ENCODE results near the gene CFAP299. TPM values are rescaled to one million over a fixed set of nuclear protein-coding genes. Genes with fewer than 3 reads are reported as not detected.

CFAP299 gene
- total and polyA plus RNA-seq, 2 donors (not counting 1 experiment from before 2014, with no cell fraction given) = not detected

DNA sequence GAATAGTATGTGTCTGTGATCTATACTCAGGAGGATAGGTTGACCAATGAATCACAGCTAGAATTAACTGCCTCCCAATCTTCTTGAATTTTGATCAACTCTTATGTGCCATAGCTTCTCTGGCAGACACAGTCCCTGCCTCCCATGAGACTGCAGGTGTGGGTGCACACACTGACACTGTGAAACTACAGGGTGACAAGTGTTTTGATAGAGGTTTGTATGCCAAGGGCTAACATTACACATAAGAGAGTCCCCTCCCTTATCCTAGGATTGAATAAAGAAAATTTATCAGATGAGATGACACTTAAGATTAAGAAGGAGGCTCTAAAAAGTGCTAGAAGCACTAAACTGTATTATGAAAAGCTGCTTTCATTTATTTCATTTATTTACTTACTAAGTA, 476.6 kb downstream of the CFAP299 start:
- no peaks in the 10 kb centered on the region for H3K9me3 Mint-ChIP-seq (ENCODE audit: insufficient read depth)
- no peak overlapping the region for H3K4me3 Mint-ChIP-seq
- H3K4me3 ChIP-seq (ENCODE audit: control extremely low read depth in 1 of 5, extremely low read depth in 1 of 5, insufficient read depth in 1 of 5, low read depth in 2 of 5, low read length in 4 of 5) = no peak overlapping the region
- no peaks in the 10 kb centered on the region for H3K9me3 ChIP-seq (ENCODE audit: control extremely low read depth in 1 of 3, control insufficient read depth in 2 of 3, insufficient read depth in 1 of 3, low read length in 2 of 3)
- no peak overlapping the region for H2AFZ ChIP-seq (ENCODE audit: insufficient read depth, low read depth, low read length, poor library complexity, severe bottlenecking)
- TF ChIP-seq EZH2 (IDR thresholded peaks at IDR 0.05; ENCODE audit: borderline replicate concordance, insufficient read depth, low read depth, low read length, poor library complexity, severe bottlenecking) (no peak), CTCF (IDR thresholded peaks at IDR 0.05) (no peak)
- H3K79me2 ChIP-seq (ENCODE audit: control insufficient read depth, insufficient read depth, low read length) = no peaks in the 10 kb centered on the region
- no peaks in the 10 kb centered on the region for H3K4me1 Mint-ChIP-seq
- H3K27me3 Mint-ChIP-seq = no peaks in the 10 kb centered on the region
- intact Hi-C loops (cut with micrococcal nuclease) = no loop called here
- no peak overlapping the region for H3K27ac Mint-ChIP-seq
- POLR2A ChIA-PET = no interaction called here
- H3K4me2 ChIP-seq (replicated peaks; ENCODE audit: low read depth, low read length, poor library complexity, severe bottlenecking) = no peak overlapping the region
- H4K20me1 ChIP-seq (ENCODE audit: control insufficient read depth, insufficient read depth, low read length, poor library complexity, severe bottlenecking) = no peaks in the 10 kb centered on the region
- H3K4me1 ChIP-seq (ENCODE audit: control insufficient read depth in 2 of 2, insufficient read depth in 2 of 2, low read length in 2 of 2) = no peaks in the 10 kb centered on the region
- H3K27me3 ChIP-seq (replicated peaks in 1 of 4; ENCODE audit: control extremely low read depth in 1 of 4, control insufficient read depth in 3 of 4, insufficient read depth in 4 of 4, low read length in 3 of 4) = no peaks in the 10 kb centered on the region
- H3K27ac ChIP-seq (ENCODE audit: low read length in 2 of 2) = no peak overlapping the region
- ATAC-seq (ENCODE audit: low read depth) (no peak), DNase-seq (no peak)
- CTCF ChIA-PET = no interaction called here
- no peaks in the 10 kb centered on the region for H3K36me3 ChIP-seq (replicated peaks in 1 of 2; ENCODE audit: control extremely low read depth in 1 of 2, control insufficient read depth in 1 of 2, extremely low read depth in 1 of 2, insufficient read depth in 2 of 2, low read length in 1 of 2)
- H3K9ac ChIP-seq (ENCODE audit: low read length) = no peak overlapping the region

DNA sequence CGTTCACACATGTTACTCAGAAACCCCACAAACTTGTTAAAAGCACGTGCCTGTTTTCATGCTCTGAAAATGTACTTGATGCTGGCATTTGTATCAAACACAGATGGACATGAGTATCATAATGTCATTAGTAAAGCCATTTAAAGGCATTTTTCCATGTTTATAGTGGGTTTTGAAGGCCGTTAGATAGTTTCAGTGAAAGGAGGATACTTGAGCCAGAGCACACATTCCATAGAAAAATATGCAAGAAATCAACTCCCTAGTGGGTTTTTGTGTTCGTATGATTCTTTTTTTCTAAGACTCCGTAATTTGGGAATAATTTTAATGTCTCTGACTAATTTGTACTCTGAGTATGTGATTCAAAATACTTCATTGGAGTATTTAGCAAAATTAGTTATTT, 478.7 kb downstream of the CFAP299 start:
- intact Hi-C loops (cut with micrococcal nuclease) = no loop called here
- Histone ChIP-seq H3K27me3 (replicated peaks in 1 of 4; ENCODE audit: control extremely low read depth in 1 of 4, control insufficient read depth in 3 of 4, insufficient read depth in 4 of 4, low read length in 3 of 4) (no peaks in the 10 kb centered on the region), H3K9ac (ENCODE audit: low read length) (no peak overlapping the region), H3K4me3 (ENCODE audit: control extremely low read depth in 1 of 5, extremely low read depth in 1 of 5, insufficient read depth in 1 of 5, low read depth in 2 of 5, low read length in 4 of 5) (no peak overlapping the region), H3K36me3 (replicated peaks in 1 of 2; ENCODE audit: control extremely low read depth in 1 of 2, control insufficient read depth in 1 of 2, extremely low read depth in 1 of 2, insufficient read depth in 2 of 2, low read length in 1 of 2) (no peaks in the 10 kb centered on the region), H3K4me1 (ENCODE audit: control insufficient read depth in 2 of 2, insufficient read depth in 2 of 2, low read length in 2 of 2) (no peaks in the 10 kb centered on the region), H2AFZ (ENCODE audit: insufficient read depth, low read depth, low read length, poor library complexity, severe bottlenecking) (no peak overlapping the region), H3K4me2 (replicated peaks; ENCODE audit: low read depth, low read length, poor library complexity, severe bottlenecking) (no peak overlapping the region), H3K27ac (ENCODE audit: low read length in 2 of 2) (no peak overlapping the region), H4K20me1 (ENCODE audit: control insufficient read depth, insufficient read depth, low read length, poor library complexity, severe bottlenecking) (no peaks in the 10 kb centered on the region), H3K79me2 (ENCODE audit: control insufficient read depth, insufficient read depth, low read length) (no peaks in the 10 kb centered on the region), H3K9me3 (ENCODE audit: control extremely low read depth in 1 of 3, control insufficient read depth in 2 of 3, insufficient read depth in 1 of 3, low read length in 2 of 3) (no peaks in the 10 kb centered on the region)
- H3K4me1 Mint-ChIP-seq = no peaks in the 10 kb centered on the region
- no CpG with 5 or more reads among the region's 5 CpGs for WGBS (ENCODE audit: insufficient coverage)
- H3K27ac Mint-ChIP-seq = no peak overlapping the region
- no peak for TF ChIP-seq EZH2 (IDR thresholded peaks at IDR 0.05; ENCODE audit: borderline replicate concordance, insufficient read depth, low read depth, low read length, poor library complexity, severe bottlenecking)
- TF ChIP-seq CTCF (IDR thresholded peaks at IDR 0.05) = no peak
- H3K4me3 Mint-ChIP-seq = no peak overlapping the region
- ChIA-PET POLR2A (no interaction called here), CTCF (no interaction called here)
- no peaks in the 10 kb centered on the region for H3K9me3 Mint-ChIP-seq (ENCODE audit: insufficient read depth)
- no peaks in the 10 kb centered on the region for H3K27me3 Mint-ChIP-seq
- ATAC-seq (ENCODE audit: low read depth) (no peak), DNase-seq (no peak)
